Keratinocyte (primary cell): ENCODE measurements around the gene PTMS. TPM values are rescaled to one million over a fixed set of nuclear protein-coding genes. Genes with fewer than 3 reads are reported as not detected.

Source experiments
- DNase-seq: peaks from one replicate; pipeline ENCODE4 v3.0.0-alpha.2; 2011; ENCODE audit warnings: low read depth, missing footprints, low spot score
- FAIRE-seq: peaks from 2 replicates; lab custom pipeline; 2011; peaks lifted over from hg19 to GRCh38; lab: Jason Lieb, UNC
- H2AFZ ChIP-seq: 2 replicates; pipeline ENCODE4 v1.6.0; 2012; ENCODE audit warnings: low read length, control low read depth, inconsistent platforms; ENCODE audit not compliant: control insufficient read depth
- H3K27ac ChIP-seq: 2 replicates; pipeline ENCODE4 v1.5.1; 2011; ENCODE audit warnings: low read length; ENCODE audit not compliant: control insufficient read depth, insufficient read depth
- H3K27me3 ChIP-seq: 3 replicates; pipeline ENCODE4 v1.6.0; 2011; ENCODE audit warnings: low read length; ENCODE audit not compliant: control insufficient read depth, insufficient read depth; ENCODE audit errors: extremely low read depth
- H3K36me3 ChIP-seq, 2 experiments: 2 replicates in 1 of 2; 3 replicates in 1 of 2; pipeline ENCODE4 v1.5.1; 2011; ENCODE audit warnings: low read length in 2 of 2, mild to moderate bottlenecking in 1 of 2; ENCODE audit not compliant: control insufficient read depth in 2 of 2, insufficient read depth in 2 of 2; ENCODE audit errors: extremely low read depth in 1 of 2
- H3K4me1 ChIP-seq: 3 replicates; pipeline ENCODE4 v1.5.1; 2011; ENCODE audit warnings: low read length; ENCODE audit not compliant: control insufficient read depth, insufficient read depth; ENCODE audit errors: extremely low read depth
- H3K4me2 ChIP-seq: 3 replicates; pipeline ENCODE4 v1.6.0; 2011; ENCODE audit warnings: low read depth, low read length; ENCODE audit not compliant: control insufficient read depth, insufficient read depth; ENCODE audit errors: extremely low read depth
- H3K4me3 ChIP-seq, 3 experiments: fragments of 200-600 bp in 1 of 3; sonication (generic) in 1 of 3; 2 replicates in 2 of 3; 3 replicates in 1 of 3; pipeline ENCODE4 v1.5.1; 2011 to 2016; ENCODE audit warnings: low read length in 3 of 3, mild to moderate bottlenecking in 3 of 3, control low read depth in 2 of 3, inconsistent platforms in 1 of 3, low read depth in 1 of 3, mixed read lengths in 1 of 3, mixed run types in 1 of 3, moderate library complexity in 1 of 3; ENCODE audit not compliant: control insufficient read depth in 2 of 3, insufficient read depth in 2 of 3; ENCODE audit errors: extremely low read depth in 1 of 3
- H3K79me2 ChIP-seq: 2 replicates; pipeline ENCODE4 v1.6.0; 2012; ENCODE audit warnings: low read length; ENCODE audit not compliant: control insufficient read depth, insufficient read depth
- H3K9ac ChIP-seq: 3 replicates; pipeline ENCODE4 v1.6.0; 2011; ENCODE audit warnings: low read length; ENCODE audit not compliant: control insufficient read depth, insufficient read depth; ENCODE audit errors: extremely low read depth
- H3K9me1 ChIP-seq: 3 replicates; pipeline ENCODE4 v1.6.0; 2011; ENCODE audit warnings: low read length; ENCODE audit not compliant: control insufficient read depth, insufficient read depth; ENCODE audit errors: extremely low read depth
- H3K9me3 ChIP-seq: 2 replicates; pipeline ENCODE4 v1.5.1; 2012; ENCODE audit warnings: low read depth, low read length; ENCODE audit not compliant: control insufficient read depth
- H4K20me1 ChIP-seq: 3 replicates; pipeline ENCODE4 v1.6.0; 2011; ENCODE audit warnings: low read length; ENCODE audit not compliant: control insufficient read depth, insufficient read depth; ENCODE audit errors: extremely low read depth
- EZH2 ChIP-seq: IDR thresholded peaks from one replicate; pipeline ENCODE4 v1.6.1; 2012; ENCODE audit warnings: inconsistent platforms, mild to moderate bottlenecking, low read length, moderate library complexity
- dilution Hi-C: fragments of 300-500 bp; cut with MboI; formaldehyde crosslinking; loops from one replicate; pipeline ENCODE4 v1.7.0; 2020; ENCODE audit warnings: low sequenced_read_pairs; ENCODE audit not compliant: extremely low pct_ligation_motif_present
- polyA plus RNA-seq, 5 experiments: library from polyadenylated mRNA; depleted of rRNA in 3 of 5; stranded (reverse) in 3 of 5; stranded (forward) in 1 of 5; unstranded in 1 of 5; fragments of >200 nt; gene quantifications; 1 replicate in 1 of 5; 2 replicates in 3 of 5; 3 replicates in 1 of 5; pipeline versions ENCODE4 v1.2.1 to v1.2.3, GENCODE V29; 2011 to 2012; ENCODE audit warnings: missing spikeins in 2 of 5, low read depth in 1 of 5, low replicate concordance in 1 of 5
- TF ChIP-seq, protein P1 (sequence below), 3 experiments: IDR thresholded peaks in 1 of 3; conservative IDR thresholded peaks in 1 of 3; optimal IDR thresholded peaks in 1 of 3; 2 replicates in 2 of 3; 3 replicates in 1 of 3; pipeline versions ENCODE3 to v1.5.1; 2011; ENCODE audit warnings: low read length in 3 of 3, mild to moderate bottlenecking in 3 of 3, moderate library complexity in 2 of 3, control low read depth in 1 of 3, inconsistent platforms in 1 of 3; ENCODE audit not compliant: insufficient read depth in 2 of 3; ENCODE audit errors: extremely low read depth in 1 of 3

The PTMS gene
- polyA plus RNA-seq, 1 donor (not counting 4 experiments of a cell fraction or from before 2014, with no cell fraction given): 119 TPM

DNA sequence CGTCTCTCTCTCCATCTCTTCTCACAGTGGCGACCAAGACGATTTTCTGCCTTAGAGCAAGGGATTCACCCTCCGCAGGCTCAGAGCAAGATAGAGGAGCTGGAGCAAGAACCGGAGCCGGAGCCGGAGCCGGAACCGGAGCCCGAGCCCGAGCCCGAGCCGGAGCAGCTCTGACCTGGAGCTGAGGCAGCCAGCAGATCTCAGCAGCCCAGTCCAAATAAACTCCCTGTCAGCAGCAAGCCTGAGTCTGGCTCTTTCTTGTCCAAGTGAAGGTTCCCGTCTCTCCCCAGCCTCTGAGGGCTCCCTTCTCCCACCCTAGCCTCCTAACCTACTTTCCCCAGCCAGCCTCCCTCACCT is 12.0 kb downstream of the PTMS start:
- Histone ChIP-seq H3K79me2 (no peaks in the 10 kb centered on the region), H3K9ac (peak overlapping the region; percentile 62), H4K20me1 (no peaks in the 10 kb centered on the region), H3K27me3 (peaks cover 34% of the 10 kb centered on the region), H3K4me3 (peak overlapping the region in 2 of 3 experiments; percentile 44 to 63), H2AFZ (peak overlapping the region; percentile 77), H3K9me3 (no peaks in the 10 kb centered on the region), H3K9me1 (no peaks in the 10 kb centered on the region), H3K27ac (no peak overlapping the region), H3K4me2 (peak overlapping the region; percentile 92), H3K4me1 (peaks cover 8% of the 10 kb centered on the region), H3K36me3 (no peaks in the 10 kb centered on the region)
- dilution Hi-C loops: no loop called here
- no peak for TF ChIP-seq EZH2
- DNase-seq (no peak), FAIRE-seq (no peak)

DNA sequence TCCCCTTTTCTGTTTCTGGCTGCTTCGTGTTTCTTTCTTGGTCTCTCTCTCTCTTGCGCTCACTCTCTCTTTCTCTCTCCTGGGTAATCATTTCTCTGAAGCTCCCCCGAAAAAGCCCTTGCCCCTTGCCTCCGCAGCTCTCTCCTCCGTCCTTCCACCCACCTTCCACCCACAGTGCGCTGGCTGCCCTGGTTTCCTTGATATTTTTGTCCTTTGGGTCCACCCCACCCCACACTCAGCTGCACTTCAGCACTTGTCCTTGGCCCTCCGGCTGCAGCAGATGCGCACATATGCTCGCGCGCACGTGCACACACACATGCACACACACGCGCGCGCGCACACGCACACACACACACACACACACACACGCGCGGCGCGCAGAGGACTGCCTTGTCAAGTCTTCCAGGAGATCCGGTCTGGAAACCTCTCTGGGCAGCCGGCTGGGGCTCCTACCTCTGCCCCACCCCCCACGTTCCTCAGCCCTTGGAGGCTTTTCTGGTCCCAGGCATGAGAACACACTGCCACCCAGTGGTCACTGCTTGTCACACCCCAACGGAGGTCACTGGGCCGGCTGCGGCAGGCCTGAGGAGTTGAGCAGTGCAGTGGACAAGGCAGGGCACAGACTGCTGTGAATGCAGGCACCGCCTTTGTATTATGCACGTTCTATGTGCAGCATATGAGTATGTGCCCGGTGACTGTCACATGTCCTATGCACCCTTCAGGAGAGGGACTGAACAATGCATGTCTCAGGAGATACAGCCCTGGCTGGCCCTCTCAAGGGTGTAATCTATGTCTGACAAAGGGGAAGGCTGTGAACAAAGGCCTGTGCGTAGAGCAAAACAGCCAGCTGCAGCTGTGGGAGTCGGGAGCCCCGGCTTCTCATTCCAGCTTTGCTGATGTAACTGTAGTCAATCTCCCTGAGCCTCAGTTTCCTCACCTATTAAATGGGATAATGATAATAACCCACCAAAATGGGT is 12.7 kb downstream of the PTMS start:
- Histone ChIP-seq H3K79me2 (no peaks in the 10 kb centered on the region), H3K9me3 (no peaks in the 10 kb centered on the region), H3K27ac (no peak overlapping the region), H4K20me1 (no peaks in the 10 kb centered on the region), H3K9ac (peak overlapping the region; percentile 62), H3K4me1 (peaks cover 8% of the 10 kb centered on the region), H3K27me3 (peaks cover 27% of the 10 kb centered on the region), H3K9me1 (no peaks in the 10 kb centered on the region), H3K36me3 (no peaks in the 10 kb centered on the region), H2AFZ (peak overlapping the region; percentile 77), H3K4me3 (peak overlapping the region; percentile 7 to 63 (median 44)), H3K4me2 (peak overlapping the region; percentile 92)
- TF ChIP-seq, protein P1, sequence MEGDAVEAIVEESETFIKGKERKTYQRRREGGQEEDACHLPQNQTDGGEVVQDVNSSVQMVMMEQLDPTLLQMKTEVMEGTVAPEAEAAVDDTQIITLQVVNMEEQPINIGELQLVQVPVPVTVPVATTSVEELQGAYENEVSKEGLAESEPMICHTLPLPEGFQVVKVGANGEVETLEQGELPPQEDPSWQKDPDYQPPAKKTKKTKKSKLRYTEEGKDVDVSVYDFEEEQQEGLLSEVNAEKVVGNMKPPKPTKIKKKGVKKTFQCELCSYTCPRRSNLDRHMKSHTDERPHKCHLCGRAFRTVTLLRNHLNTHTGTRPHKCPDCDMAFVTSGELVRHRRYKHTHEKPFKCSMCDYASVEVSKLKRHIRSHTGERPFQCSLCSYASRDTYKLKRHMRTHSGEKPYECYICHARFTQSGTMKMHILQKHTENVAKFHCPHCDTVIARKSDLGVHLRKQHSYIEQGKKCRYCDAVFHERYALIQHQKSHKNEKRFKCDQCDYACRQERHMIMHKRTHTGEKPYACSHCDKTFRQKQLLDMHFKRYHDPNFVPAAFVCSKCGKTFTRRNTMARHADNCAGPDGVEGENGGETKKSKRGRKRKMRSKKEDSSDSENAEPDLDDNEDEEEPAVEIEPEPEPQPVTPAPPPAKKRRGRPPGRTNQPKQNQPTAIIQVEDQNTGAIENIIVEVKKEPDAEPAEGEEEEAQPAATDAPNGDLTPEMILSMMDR (optimal IDR thresholded peaks at IDR 0.05 in 1 of 3, IDR thresholded peaks at IDR 0.05 in 1 of 3, conservative IDR thresholded peaks at IDR 0.05 in 1 of 3; ENCODE audit: extremely low read depth in 1 of 3, insufficient read depth in 2 of 3, low read length in 3 of 3): peak; percentile 90 to 98 (median 94)
- TF ChIP-seq EZH2: no peak
- dilution Hi-C loops: no loop called here
- peak; percentile 85 for DNase-seq
- FAIRE-seq: peak; percentile 79
